GM12801 (cell line): Measurements from ENCODE around the gene CRB1.

ENCODE experiments used
- CTCF ChIP-seq: IDR thresholded peaks from one replicate; pipeline ENCODE4 v1.5.1; 2011; ENCODE audit warnings: control low read depth; ENCODE audit not compliant: insufficient read length; ENCODE audit errors: extremely low read depth

The CRB1 gene

GRCh38 chr1:197471248-197471985 lies 203.4 kb downstream of the CRB1 start:
- TF ChIP-seq CTCF, result no peak

GRCh38 chr1:197472141-197472540 lies 204.1 kb downstream of the CRB1 start:
- no peak for TF ChIP-seq CTCF

GRCh38 chr1:197480446-197480845 lies 212.4 kb downstream of the CRB1 start:
- TF ChIP-seq CTCF, result no peak

- TF ChIP-seq CTCF, result no peak
Measured at GRCh38 chr1:197481101-197481500, 213.0 kb downstream of the CRB1 start.

- no peak for TF ChIP-seq CTCF
Measured at GRCh38 chr1:197485790-197486189, 217.7 kb downstream of the CRB1 start.

GRCh38 chr1:197486946-197487345 lies 218.9 kb downstream of the CRB1 start:
- TF ChIP-seq CTCF, result no peak

GRCh38 chr1:197496722-197497121 lies 228.7 kb downstream of the CRB1 start:
- TF ChIP-seq CTCF, result no peak
